Fibroblast of skin of left biceps (primary cell): ENCODE results near the gene GMNC.
A peak's percentile ranks its signal among the peaks of the same experiment; 100 is the strongest.
"Not testable (repeated sequence)": the region's sequence is repeated elsewhere in the genome, so short reads cannot be mapped to it uniquely, and the experiment has no call there.

Source experiments
- DNase-seq, 2 experiments: peaks; one replicate each; pipeline ENCODE4 v3.0.0-alpha.2; 2013; ENCODE audit warnings: low read depth in 2 of 2

The GMNC gene

GRCh38 chr3:190862209-190863118 is at the start of gene GMNC:
TSS of gene GMNC (minus strand) at chr3:190862694. CDS start at chr3:190862615, 79 bp downstream.
- peak in 1 of 2 experiments; percentile 6 for DNase-seq

GRCh38 chr3:190911382-190911781 is 48.9 kb upstream of the GMNC start:
- no peak for DNase-seq

DNA sequence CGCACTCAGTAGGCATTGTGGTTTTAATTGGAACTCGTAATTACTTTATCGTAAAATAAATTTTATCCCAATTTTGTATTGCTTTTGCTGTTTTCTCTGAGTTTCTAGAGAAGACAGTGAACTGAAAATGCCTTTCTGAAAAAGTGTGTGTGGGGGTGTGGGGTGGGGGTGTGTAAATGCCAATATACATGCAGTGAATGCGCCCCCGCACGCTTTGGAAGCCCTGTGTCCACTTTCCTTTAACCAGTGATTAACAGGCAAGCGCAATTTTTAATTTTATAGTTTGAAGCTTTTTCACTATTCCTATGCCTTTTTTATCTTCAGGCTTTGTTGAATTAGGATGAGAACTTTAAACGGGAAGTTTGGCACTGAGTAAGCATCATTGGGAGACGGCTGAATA is 47.4 kb upstream of the GMNC start:
- no peak for DNase-seq

- DNase-seq, result no peak
Measured at GRCh38 chr3:190903156-190903555, 40.7 kb upstream of the GMNC start.

DNA sequence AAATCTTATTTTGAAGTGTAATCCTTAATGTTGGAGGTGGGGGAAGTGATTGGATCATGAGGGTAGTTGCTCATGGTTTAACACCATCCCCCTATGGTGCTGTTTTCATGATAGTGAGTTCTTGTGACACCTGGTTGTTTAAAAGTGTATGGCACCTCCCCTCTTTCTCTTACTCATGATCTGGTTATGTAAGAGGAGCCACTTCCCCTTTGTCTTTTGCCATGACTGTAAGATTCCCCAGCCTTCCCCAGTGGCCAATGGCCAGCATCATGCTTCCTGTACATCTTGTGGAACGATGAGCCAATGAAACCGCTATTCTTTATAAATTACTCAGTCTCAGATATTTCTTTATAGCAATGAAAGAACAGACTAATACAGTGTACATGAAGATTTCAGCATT is 39.8 kb upstream of the GMNC start:
- no peak for DNase-seq

DNA sequence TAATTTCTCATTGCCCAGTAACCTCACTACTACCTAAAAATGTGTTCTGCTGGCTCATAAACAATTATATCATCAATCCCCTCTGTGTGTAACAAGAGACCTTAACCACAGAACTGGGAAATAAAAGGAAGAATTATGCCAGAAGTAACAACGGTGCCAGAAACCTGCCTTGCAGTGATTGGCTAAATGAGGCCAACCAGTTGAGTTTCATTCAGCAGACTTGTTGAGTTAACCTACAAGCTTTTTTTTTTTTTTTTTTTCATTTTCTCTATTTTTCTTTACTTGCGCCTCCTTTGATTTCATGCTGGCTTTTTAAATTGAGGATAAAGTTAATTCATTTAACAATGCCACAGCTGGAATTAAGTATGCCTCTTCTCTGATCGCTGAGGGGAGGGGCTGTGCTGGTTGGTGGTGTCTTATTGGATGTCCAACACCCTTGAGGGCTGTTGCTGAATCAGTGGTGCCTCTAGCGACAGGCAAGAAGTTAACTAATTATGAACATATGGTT is 30.0 kb upstream of the GMNC start:
- no peak for DNase-seq

DNA sequence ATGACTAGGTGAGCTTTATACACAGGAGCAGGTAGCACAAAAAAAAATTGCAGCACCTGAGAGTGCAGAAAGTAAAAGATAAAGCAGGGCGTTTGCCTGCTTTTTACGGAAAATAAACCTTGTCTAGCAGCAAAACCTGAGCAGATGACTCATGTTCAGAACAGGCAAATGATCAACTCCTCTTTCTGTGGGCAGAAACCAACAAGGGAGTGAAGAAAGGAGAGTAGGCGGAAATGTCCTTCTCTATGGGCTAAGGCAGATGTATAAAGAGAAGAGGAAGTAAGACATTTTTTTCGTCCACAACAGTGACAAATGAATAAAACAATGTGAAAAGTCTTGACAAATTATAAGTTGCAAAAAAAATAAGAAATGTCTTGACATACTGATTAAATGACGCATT is 24.5 kb upstream of the GMNC start:
- DNase-seq, result no peak

- DNase-seq, result peak; percentile 12 to 26
Measured at GRCh38 chr3:190883973-190884832, 21.7 kb upstream of the GMNC start.

DNA sequence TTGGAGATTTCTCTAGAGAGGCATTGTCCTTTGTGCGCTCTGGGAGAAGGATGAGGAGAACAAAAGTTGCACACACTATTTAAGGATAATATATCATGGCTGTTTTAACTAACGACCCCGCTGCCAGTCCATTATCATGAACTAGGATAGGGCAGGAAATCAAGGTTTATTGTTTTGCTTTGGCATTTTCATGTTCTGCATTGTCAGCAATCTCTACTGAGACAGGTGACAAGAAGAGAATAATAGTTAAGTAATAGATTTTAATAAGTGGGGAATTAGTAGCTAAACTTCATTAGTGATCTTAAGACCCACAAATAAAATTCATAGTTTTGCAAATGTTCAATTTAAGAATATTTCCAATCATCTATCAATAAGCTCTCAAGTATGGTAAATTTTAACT is 20.6 kb upstream of the GMNC start:
- no peak for DNase-seq

DNA sequence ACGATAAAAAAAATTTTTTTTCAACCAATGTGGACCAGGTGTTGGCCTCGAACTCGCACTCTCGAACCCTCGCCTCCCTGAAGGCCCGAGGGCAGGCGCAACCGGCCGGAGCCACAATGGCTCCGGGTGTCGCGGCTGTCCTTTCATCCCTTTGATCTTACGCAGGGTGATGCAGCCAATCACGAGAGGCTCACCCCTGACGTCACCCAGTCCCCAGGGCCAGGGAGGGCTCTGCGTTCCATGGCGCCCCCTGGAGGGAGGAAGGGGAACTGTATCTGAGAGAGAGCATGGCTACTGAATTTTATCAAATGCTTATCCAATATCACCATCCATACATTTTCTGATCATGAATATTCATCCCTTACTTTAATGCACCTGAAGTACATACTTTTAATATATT is 15.4 kb upstream of the GMNC start:
- no peak for DNase-seq

GRCh38 chr3:190876433-190876832 is 13.9 kb upstream of the GMNC start:
- not testable (repeated sequence) for DNase-seq

- not testable (repeated sequence) for DNase-seq
Measured at GRCh38 chr3:190875061-190875460, 12.6 kb upstream of the GMNC start.

DNA sequence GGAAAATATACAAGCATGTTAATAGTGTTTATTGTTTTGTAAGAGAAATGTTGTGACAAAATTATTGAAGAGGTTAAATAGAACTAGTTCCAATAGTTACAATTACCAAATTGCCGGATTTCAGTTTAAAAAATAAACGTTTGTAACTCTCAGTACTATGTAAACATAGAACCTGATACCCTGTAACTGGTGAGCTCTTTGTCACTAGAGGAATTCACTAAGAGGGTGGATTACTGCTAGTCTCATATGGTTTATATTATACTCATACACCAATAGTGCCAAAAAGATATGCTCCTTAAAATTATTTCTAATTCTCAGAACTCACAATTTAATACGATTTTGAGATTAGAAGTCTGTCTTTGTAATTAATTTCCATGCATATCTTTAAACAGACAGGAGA is 7.6 kb upstream of the GMNC start:
- no peak for DNase-seq

DNA sequence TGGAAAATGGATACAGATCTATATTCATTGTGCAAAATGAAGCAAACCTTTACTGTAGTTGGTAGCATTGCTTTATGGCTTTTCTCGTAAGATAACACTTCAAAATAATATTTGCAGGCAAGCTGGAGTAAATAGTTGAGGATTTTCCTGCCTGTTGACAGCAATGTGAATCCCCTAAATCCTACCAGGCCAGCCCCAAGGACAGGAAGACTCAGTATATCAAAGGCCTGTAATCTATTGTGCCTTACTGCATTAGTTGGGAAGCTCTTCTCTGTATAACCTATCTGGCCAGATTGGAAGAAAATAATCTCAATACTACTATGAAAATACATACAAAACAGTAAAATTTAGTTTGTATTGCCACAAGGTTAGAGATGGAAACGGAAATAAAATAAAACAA is 4.6 kb upstream of the GMNC start:
- no peak for DNase-seq

GRCh38 chr3:190865828-190866227 is 3.3 kb upstream of the GMNC start:
- no peak for DNase-seq

DNA sequence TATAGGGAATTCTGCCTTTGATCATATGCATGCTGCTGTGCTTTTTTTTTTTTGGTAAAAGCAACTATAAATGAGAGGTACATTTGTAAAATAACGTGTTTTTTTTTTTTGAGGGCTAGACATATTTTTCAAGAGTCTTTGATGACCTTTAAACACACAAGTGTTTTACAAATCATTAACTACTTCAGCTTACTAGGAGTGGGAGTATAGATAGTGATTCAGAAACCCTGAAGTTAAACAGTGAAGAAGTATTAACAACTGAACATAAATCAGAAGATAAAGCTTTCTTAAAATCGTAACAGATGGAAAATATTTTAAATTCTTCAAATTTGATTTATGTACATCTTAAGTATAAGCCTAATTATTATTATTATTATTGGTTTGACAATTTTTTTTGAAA is 2.9 kb upstream of the GMNC start:
- DNase-seq, result no peak

DNA sequence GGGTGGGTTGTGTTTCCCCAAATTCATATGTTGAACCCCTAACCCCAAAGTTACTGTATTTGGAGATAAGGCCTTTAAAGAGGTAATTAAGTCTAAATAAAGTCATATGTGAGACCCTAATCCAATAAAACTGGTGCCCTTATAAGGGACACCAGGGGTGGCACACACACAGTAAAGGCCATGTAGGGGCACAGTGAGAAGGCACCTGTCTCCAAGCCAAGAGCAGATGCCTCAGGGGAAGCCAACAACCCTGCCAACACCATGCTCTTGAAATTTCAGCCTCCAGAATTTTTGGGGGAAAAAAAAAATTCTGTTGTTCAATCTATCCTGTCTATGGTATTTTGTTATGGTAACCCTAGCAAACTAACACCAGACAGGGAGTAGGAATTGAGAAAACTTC is 1.5 kb upstream of the GMNC start:
- no peak for DNase-seq

DNA sequence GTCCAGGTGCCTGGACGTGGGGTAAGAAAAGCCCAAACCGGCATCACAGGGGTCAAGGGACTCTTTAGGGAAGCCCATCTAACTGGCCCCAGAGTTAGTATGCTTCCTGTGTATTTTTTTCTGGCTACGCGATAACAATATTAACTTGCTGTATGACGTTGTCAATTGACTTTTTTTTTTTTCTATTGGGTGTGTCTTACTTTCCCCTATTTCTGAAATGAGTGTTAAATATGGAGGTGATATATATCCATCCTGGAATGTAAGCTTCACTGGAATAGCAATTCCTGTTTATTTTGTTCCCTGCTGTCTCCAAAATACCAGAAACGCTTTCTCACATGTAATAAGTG is 598 bp upstream of the GMNC start:
- DNase-seq, result no peak

GRCh38 chr3:190860521-190860920 is 2.0 kb downstream of the GMNC start:
- no peak for DNase-seq

DNA sequence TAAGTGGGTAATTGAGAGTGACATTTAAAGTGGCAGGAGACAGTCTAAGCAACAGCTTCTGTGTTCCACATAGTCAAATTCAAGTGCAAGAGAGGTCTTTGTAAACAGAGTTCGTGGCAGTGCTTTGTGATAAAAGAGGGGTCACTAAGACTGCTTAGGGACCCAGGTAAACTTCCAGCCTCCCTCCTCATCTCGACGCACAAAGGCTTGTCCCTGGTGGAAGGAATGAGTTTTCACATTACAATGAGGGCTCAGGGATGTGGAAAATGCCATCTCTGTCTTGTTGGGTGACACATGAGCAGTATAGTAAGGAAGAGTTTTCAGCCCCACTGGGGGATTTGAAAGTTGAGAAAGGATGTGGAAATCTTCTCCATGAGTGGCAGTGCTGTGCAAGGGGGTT is 7.3 kb downstream of the GMNC start:
- DNase-seq, result no peak

- DNase-seq, result no peak
Measured at GRCh38 chr3:190854062-190854461, 8.4 kb downstream of the GMNC start.

- no peak for DNase-seq
Measured at GRCh38 chr3:190853464-190853863, 9.0 kb downstream of the GMNC start.

GRCh38 chr3:190849607-190850006 is 12.9 kb downstream of the GMNC start:
- DNase-seq, result no peak
